ENCODE data around the gene TNFSF18.

The TNFSF18 gene

GRCh38 chr1:173039626-173040025 lies 11.1 kb downstream of the TNFSF18 start:
- no peak for DNase-seq (ENCODE audit: low spot score)

DNA sequence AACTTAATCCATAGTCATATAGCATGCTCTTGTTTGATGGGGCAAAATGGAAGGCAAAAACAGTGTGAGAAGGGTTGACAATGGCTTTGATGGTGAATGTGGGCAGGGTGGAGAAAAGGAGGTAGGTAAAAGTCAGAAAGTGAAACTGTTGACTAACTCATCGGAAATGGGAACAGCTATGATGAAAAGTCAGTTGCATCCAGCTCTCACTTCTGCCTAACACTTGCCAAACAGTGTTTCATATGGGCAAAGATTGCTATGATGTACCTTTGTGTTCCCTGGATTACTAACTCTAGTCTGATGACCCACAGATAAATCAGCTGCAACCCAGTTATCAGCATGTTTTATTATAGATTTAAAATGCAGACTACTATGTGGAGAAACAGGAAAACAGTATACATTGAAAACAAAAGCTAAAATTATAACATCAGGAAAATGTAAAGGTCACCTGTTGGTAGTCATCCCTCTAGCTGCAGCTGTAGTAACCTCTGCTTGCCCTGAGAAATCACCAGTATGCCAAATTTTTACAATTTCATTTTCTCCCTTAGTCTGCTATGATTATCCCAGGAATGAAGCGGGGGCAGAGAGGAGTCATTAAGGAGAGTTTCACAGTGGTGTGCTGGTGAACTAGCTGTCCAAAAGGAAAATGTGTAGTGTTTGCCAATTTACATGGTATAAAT lies 11.7 kb downstream of the TNFSF18 start:
- no peak for DNase-seq (ENCODE audit: low spot score)

GRCh38 chr1:173024543-173024942 lies 26.2 kb downstream of the TNFSF18 start:
- no peak for DNase-seq (ENCODE audit: low spot score)

DNA sequence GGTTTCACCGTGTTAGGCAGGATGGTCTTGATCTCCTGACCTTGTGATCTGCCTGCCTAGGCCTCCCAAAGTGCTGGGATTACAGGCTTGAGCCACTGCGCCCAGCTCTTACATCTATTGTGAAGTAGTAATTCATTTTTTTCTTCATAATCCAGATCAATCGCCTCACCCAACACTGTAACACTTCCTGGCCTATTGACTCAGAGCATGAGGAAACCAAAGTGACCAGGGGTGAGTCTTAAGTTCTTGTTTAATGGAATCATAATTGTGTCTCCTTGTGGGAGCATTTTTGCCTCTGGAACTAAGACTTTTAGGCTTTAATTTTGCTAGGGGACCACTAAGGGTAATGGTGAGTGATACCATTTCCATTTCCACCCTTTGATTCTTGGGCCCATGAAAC lies 27.4 kb downstream of the TNFSF18 start:
- DNase-seq (ENCODE audit: low spot score): no peak

GRCh38 chr1:173020138-173020750 lies 30.5 kb downstream of the TNFSF18 start:
- DNase-seq (ENCODE audit: low spot score): no peak

DNA sequence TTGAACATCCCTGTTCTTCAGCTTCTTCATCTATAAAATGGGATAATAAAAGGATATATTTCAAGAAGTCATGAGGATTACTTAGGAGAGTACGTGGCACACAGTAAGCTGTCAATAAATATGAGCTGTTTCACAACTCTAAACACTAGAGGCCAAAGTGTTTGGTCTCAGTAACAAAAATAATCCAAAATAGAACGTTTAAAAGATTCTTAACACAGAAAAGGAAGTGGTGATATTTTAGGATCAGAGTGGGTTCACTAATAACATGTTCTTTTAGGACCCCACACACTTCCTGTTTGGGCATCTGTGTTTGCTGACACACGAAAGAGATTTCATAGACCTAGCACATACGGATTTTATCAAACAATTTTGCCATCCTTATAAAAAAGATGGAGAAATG lies 32.9 kb downstream of the TNFSF18 start:
- DNase-seq (ENCODE audit: low spot score): no peak

DNA sequence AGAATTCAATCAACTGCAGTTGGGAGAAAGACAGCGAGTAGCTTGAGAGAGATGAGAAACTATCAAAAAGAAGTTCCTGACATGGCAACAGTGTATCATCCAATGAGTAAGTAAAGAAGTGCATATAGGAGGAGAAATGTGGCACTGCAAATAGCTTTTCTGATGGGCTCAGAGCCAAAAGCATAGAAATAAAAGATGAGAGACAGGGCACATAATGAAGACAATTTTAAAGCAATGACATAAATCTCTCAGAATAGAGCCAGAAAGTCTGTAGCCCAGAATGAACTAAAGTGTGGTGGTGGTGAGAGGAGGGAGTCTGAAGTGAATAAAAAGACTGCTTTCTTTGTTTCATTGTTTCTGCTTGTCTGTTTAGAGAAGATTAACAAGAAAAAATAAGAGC lies 34.3 kb downstream of the TNFSF18 start:
- no peak for DNase-seq (ENCODE audit: low spot score)

DNA sequence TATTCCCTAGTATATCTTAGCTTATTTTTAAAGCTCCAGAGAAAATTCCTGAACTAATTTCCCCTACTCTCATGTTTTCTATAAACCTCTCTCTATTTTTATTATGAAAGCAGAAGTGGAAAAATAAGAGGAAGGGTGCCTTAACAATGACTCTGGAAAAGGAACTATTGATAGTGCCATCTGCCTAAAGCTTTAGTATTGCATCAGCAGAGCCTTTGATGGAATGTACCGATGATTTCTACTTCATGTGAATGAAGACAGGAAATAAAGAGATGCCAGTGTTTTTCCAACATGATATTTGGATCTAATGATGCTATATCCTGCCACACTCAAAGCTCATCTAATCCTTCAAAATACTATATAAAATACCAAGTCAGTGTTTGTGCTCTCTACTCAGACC lies 35.1 kb downstream of the TNFSF18 start:
- no peak for DNase-seq (ENCODE audit: low spot score)

- DNase-seq (ENCODE audit: low spot score): no peak
Observed at GRCh38 chr1:173014160-173014559, 36.6 kb downstream of the TNFSF18 start.

GRCh38 chr1:173012126-173012525 lies 38.6 kb downstream of the TNFSF18 start:
- no peak for DNase-seq (ENCODE audit: low spot score)

- no peak for DNase-seq (ENCODE audit: low spot score)
Observed at GRCh38 chr1:173009597-173009996, 41.1 kb downstream of the TNFSF18 start.

GRCh38 chr1:173005196-173005864 lies 45.4 kb downstream of the TNFSF18 start:
- DNase-seq (ENCODE audit: low spot score): no peak

GRCh38 chr1:173002891-173003838 lies 47.6 kb downstream of the TNFSF18 start:
- DNase-seq (ENCODE audit: low spot score): no peak

- no peak for DNase-seq (ENCODE audit: low spot score)
Observed at GRCh38 chr1:172999349-172999748, 51.4 kb downstream of the TNFSF18 start.

- DNase-seq (ENCODE audit: low spot score): no peak
Observed at GRCh38 chr1:172997941-172998361, 52.8 kb downstream of the TNFSF18 start.

GRCh38 chr1:172993640-172994039 lies 57.1 kb downstream of the TNFSF18 start:
- no peak for DNase-seq (ENCODE audit: low spot score)

GRCh38 chr1:172991674-172992400 lies 58.9 kb downstream of the TNFSF18 start:
- no peak for DNase-seq (ENCODE audit: low spot score)

- DNase-seq (ENCODE audit: low spot score): no peak
Observed at GRCh38 chr1:172990598-172991215, 60.0 kb downstream of the TNFSF18 start.
